M059J (cell line): Measurements from ENCODE around the gene CMC4. TPM values are rescaled to one million over a fixed set of nuclear protein-coding genes. Genes with fewer than 3 reads are reported as not detected.

Source experiments
- DNase-seq: peaks from one replicate; pipeline ENCODE4 v3.0.0-alpha.2; 2012; ENCODE audit warnings: low read depth
- total RNA-seq: library from RNA; depleted of rRNA; stranded (reverse); fragments of >200 nt; shearing (Covaris generic); gene quantifications from 2 replicates; pipeline ENCODE4 v1.2.3, GENCODE V29; 2014; rRNA removed

Gene CMC4
- total RNA-seq, result 46.7 and 57.6 TPM in 2 replicates

- peak; percentile 86 for DNase-seq
Measured at GRCh38 chrX:155070975-155071693, at the start of gene CMC4, which contains the start of the genes BRCC3 and MTCP1. Gene CMC4, minus strand, starts transcription at chrX:155071136. Its CDS starts 7,113 bp downstream, at chrX:155064023. Gene BRCC3, plus strand, starts transcription at chrX:155071508. Its CDS starts 20 bp downstream, at chrX:155071528. Gene MTCP1, minus strand, starts transcription at chrX:155071136. Its CDS starts 5,126 bp downstream, at chrX:155066010.

GRCh38 chrX:155115174-155115819 is 44.4 kb upstream of the CMC4 start:
- no peak for DNase-seq

- no peak for DNase-seq
Measured at GRCh38 chrX:155113097-155113496, 42.2 kb upstream of the CMC4 start.

GRCh38 chrX:155112171-155112570 is 41.2 kb upstream of the CMC4 start:
- peak; percentile 3 for DNase-seq

- no peak for DNase-seq
Measured at GRCh38 chrX:155108427-155108826, 37.5 kb upstream of the CMC4 start.

- no peak for DNase-seq
Measured at GRCh38 chrX:155105919-155106318, 35.0 kb upstream of the CMC4 start.

GRCh38 chrX:155094468-155095061 is 23.6 kb upstream of the CMC4 start:
- peak; percentile 36 for DNase-seq

GRCh38 chrX:155086961-155087735 is 16.2 kb upstream of the CMC4 start:
- no peak for DNase-seq

GRCh38 chrX:155086202-155086840 is 15.4 kb upstream of the CMC4 start:
- DNase-seq, result peak; percentile 34

- peak; percentile 35 for DNase-seq
Measured at GRCh38 chrX:155071694-155072280, 851 bp upstream of the CMC4 start.

GRCh38 chrX:155070663-155070974 is 317 bp downstream of the CMC4 start:
- DNase-seq, result no peak

- peak; percentile 19 for DNase-seq
Measured at GRCh38 chrX:155070038-155070437, 898 bp downstream of the CMC4 start.

GRCh38 chrX:155069414-155069813 is 1.5 kb downstream of the CMC4 start:
- DNase-seq, result no peak

- DNase-seq, result peak; percentile 93
Measured at GRCh38 chrX:155068165-155068564, 2.8 kb downstream of the CMC4 start.

GRCh38 chrX:155065035-155065734 is 5.8 kb downstream of the CMC4 start:
- DNase-seq, result peak; percentile 82

- no peak for DNase-seq
Measured at GRCh38 chrX:155061760-155062159, 9.2 kb downstream of the CMC4 start.

GRCh38 chrX:155056877-155057792 is 13.8 kb downstream of the CMC4 start:
- peak; percentile 80 for DNase-seq

- DNase-seq, result no peak
Measured at GRCh38 chrX:155056471-155056870, 14.5 kb downstream of the CMC4 start.

- no peak for DNase-seq
Measured at GRCh38 chrX:155055494-155055893, 15.4 kb downstream of the CMC4 start.
